SK-N-MC (cell line): ENCODE measurements around the gene NDUFB5.

ENCODE experiments used
- DNase-seq: peaks from one replicate; pipeline ENCODE4 v3.0.0-alpha.2; 2011; ENCODE audit warnings: low read depth, low spot score
- H3K27ac ChIP-seq: fragments of 200-600 bp; sonication (generic); 2 replicates; pipeline ENCODE4 v1.5.1; 2016; ENCODE audit warnings: mixed run types
- H3K36me3 ChIP-seq: fragments of 200-600 bp; sonication (generic); 2 replicates; pipeline ENCODE4 v1.6.1; 2017; ENCODE audit warnings: antibody characterized with exemption, low read length, mixed read lengths; ENCODE audit not compliant: insufficient read depth
- H3K4me3 ChIP-seq: fragments of 200-600 bp; sonication (generic); 2 replicates; pipeline ENCODE4 v1.5.1; 2016
- H3K9ac ChIP-seq: fragments of 200-600 bp; sonication (generic); 2 replicates; pipeline ENCODE4 v1.8.0; 2017; ENCODE audit warnings: mixed run types, mixed read lengths; ENCODE audit not compliant: insufficient read length
- H3K9me3 ChIP-seq: fragments of 200-600 bp; sonication (generic); 2 replicates; pipeline ENCODE4 v1.6.1; 2017; ENCODE audit warnings: low read depth, mild to moderate bottlenecking, antibody characterized with exemption, low read length, moderate library complexity, mixed read lengths
- EZH2 ChIP-seq: fragments of 200-600 bp; sonication (generic); IDR thresholded peaks from one replicate; pipeline ENCODE4 v1.6.1; 2017; ENCODE audit warnings: antibody characterized with exemption
- FOXP2 ChIP-seq: optimal IDR thresholded peaks from 2 replicates; pipeline ENCODE3; 2011; ENCODE audit warnings: mild to moderate bottlenecking, moderate library complexity; ENCODE audit not compliant: insufficient read depth; ENCODE audit errors: extremely low read length, control extremely low read depth
- POLR2AphosphoS5 ChIP-seq: IDR thresholded peaks from 2 replicates; pipeline ENCODE4 v1.6.1; 2012; ENCODE audit warnings: mild to moderate bottlenecking, low read depth, low read length, borderline replicate concordance

Gene NDUFB5

DNA sequence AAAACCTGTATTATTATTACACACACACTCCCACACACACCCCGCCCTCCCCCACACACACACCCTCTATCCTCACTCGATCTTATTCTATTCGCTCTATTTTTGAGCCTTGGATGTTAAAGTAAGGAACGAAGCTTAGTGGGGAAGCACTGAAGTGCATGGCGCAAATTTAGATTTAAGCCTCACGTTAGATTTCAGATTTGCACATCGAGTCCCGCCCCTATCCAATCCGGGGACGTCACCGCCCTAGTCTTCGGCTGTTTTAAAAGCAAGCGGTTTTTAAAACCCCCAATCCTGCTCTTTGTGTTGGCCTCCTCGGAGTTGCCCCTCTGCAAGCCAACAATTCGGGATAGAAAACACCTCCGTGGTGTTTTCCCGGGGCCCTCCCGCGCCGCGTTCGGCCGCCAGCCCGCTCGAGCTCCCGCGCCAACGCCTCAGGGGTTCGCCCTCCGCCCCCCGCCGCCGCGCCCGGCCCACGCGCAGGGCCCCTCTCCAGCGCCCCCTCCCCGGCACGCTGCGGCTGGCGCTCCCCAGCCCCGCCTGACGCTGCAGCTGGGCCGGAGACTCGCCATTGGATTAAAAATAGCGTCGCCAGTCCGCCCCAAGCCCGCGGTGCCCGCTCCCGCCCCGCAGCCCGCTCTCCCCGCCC lies 48.0 kb downstream of the NDUFB5 start, which contains the start of gene USP13:
Gene USP13, plus strand, starts transcription at position 594 of the 649 bp plus-strand sequence. CDS start 186 bp downstream, outside the sequence.
- peak within 1 kb of the TSS; percentile 95 for H3K27ac ChIP-seq
- H3K9ac ChIP-seq = peak within 1 kb of the TSS; percentile 89
- H3K9me3 ChIP-seq = no peaks in the 10 kb centered on the region
- peaks cover 9% of the 10 kb centered on the region for H3K36me3 ChIP-seq
- TF ChIP-seq EZH2 = no peak
- TF ChIP-seq POLR2AphosphoS5 = peak; percentile 92
- no peak for TF ChIP-seq FOXP2
- peak within 1 kb of the TSS; percentile 99 for H3K4me3 ChIP-seq
- peak; percentile 76 for DNase-seq

DNA sequence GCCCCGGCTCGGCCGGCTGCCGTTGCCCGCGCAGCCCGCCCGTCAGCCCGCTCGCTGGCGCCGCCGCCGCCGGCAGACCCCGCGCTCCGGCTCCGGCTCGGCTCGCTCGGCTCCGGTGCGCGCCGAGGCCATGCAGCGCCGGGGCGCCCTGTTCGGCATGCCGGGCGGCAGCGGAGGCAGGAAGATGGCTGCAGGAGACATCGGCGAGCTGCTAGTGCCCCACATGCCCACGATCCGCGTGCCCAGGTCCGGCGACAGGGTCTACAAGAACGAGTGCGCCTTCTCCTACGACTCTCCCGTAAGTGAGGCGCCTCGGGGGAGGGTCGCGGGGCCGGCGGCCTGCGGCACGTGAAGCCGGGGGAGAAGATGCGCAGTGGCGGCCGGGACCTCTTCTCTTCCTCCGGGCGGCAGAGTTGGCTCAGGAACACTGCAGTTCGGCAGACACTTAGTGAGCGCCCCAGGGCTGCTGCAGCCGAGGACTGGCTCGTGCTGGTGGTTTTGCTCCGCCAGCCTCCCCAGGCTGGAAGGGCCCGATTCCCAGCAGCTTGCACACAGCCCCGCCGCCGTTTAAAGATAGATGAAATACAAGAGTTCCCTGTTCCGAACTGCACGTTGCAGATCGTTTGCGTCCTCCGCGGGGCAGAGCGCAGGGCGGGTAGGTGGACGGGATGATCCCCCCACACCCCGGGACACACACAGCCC lies 48.7 kb downstream of the NDUFB5 start:
- H3K9ac ChIP-seq = peak overlapping the region; percentile 89
- peak; percentile 70 for TF ChIP-seq POLR2AphosphoS5
- TF ChIP-seq EZH2 = no peak
- peak overlapping the region; percentile 95 for H3K27ac ChIP-seq
- peaks cover 9% of the 10 kb centered on the region for H3K36me3 ChIP-seq
- no peak for DNase-seq
- no peaks in the 10 kb centered on the region for H3K9me3 ChIP-seq
- peak overlapping the region; percentile 99 for H3K4me3 ChIP-seq

DNA sequence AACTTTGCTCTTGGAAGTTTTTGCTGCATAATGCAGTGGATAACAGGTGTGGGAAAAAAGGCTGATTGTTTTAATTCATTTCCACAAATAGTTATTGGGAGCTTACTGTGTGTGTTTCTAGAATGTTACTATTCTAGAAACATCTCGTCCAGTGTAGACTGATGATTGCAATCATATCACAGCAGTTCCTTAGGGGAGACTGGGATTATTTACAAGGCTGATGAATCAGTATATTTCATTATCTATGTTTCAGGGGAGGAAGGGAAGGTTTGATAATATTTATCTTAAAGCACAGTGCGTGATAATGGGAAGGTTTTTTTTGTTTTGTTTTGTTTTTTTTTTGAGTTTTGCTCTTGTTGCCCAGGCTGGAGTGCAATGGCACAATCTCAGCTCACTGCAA lies 50.6 kb downstream of the NDUFB5 start:
- Histone ChIP-seq H3K4me3 (peak overlapping the region; percentile 99), H3K9me3 (no peaks in the 10 kb centered on the region), H3K9ac (no peak overlapping the region), H3K27ac (no peak overlapping the region), H3K36me3 (peaks cover 9% of the 10 kb centered on the region)
- DNase-seq = no peak
- no peak for TF ChIP-seq POLR2AphosphoS5
- TF ChIP-seq EZH2 = no peak
- no peak for TF ChIP-seq FOXP2

DNA sequence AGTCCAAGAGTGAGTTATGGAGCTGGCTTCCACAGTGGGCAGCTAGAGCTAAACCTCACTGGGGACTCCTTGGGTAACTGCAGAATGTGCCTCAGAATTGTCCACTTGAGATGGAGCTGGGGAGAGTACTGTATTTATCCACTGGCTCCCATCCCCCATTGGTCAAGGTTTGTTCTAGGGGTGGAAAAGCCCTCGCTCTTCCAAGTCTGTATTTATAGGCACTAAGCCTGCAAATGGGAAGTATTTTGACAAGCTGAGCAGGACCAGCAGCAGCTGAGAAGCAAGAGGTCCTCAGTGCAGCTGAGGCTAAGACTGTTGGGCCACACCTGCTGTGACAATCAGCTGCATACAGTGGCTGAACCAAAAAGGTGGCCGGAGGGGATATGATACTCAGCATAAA lies 54.0 kb downstream of the NDUFB5 start:
- no peaks in the 10 kb centered on the region for H3K9me3 ChIP-seq
- no peak overlapping the region for H3K9ac ChIP-seq
- TF ChIP-seq FOXP2 (no peak), EZH2 (no peak), POLR2AphosphoS5 (no peak)
- no peak overlapping the region for H3K4me3 ChIP-seq
- H3K27ac ChIP-seq = no peak overlapping the region
- H3K36me3 ChIP-seq = peaks cover 9% of the 10 kb centered on the region
- DNase-seq = no peak

DNA sequence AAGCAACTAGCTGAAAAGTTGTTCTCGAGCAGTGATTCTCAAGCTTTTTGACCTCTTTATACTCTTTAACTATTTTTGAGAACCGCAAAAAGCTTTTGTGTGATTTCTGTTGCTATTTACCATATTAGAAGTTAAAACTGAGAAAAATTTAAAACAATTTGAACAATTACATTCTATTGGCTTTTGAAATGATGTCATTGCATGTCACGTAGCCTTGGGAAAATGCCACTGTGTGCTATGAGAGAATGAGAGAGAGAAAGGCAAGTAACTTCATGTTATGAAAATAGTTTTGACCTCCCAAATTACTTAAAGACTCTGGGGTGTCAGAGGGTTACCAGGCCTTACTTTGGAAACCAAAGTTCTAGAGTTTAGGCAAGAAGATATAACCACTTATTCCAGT lies 56.3 kb downstream of the NDUFB5 start:
- no peak for DNase-seq
- peaks cover 6% of the 10 kb centered on the region for H3K36me3 ChIP-seq
- no peak overlapping the region for H3K27ac ChIP-seq
- H3K9ac ChIP-seq = peak overlapping the region; percentile 34
- no peaks in the 10 kb centered on the region for H3K9me3 ChIP-seq
- H3K4me3 ChIP-seq = no peak overlapping the region
- TF ChIP-seq FOXP2 = no peak
- no peak for TF ChIP-seq POLR2AphosphoS5
- TF ChIP-seq EZH2 = no peak

DNA sequence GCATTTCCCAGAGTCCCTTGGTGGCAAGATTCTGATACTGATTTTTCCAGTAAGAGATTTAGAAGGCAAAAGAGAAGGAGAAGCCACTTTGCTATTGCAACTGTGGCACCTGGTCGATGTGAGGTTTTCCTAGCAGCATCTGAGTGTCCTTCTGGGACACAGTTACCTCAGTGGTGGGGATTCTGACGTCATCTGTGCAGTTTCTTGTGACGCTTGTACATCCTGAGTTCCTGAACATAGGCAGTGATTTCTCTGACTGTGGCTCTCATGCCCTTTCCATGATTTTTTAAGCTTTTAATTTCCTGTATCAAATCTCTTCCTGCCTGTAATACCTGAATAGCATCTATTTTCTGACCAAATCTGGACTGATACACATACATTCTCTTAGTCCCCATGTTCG lies 57.2 kb downstream of the NDUFB5 start:
- no peak overlapping the region for H3K4me3 ChIP-seq
- no peak for TF ChIP-seq FOXP2
- no peak for TF ChIP-seq EZH2
- no peak for TF ChIP-seq POLR2AphosphoS5
- H3K9ac ChIP-seq = no peak overlapping the region
- no peaks in the 10 kb centered on the region for H3K9me3 ChIP-seq
- no peak overlapping the region for H3K27ac ChIP-seq
- H3K36me3 ChIP-seq = no peaks in the 10 kb centered on the region; the same call in 1 of the 2 replicates
- no peak for DNase-seq

DNA sequence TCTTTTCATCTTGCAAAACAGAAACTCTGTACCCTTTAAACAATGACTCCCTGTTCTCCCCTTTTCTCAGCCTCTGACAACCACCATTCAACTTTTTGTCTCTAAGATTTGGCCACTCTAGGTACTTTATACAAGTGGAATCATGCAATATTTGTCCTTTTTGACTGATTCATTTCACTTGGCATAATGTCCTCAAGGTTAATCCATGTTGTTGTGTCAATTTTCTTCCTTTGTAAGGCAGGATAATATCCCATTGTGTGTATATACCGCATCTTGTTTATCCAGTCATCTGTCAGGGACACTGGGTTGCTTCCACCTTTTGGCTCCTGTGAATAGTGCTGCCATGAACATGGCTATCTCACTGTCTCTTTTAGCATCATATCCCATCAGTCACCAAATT lies 58.5 kb downstream of the NDUFB5 start:
- no peaks in the 10 kb centered on the region for H3K9me3 ChIP-seq
- H3K9ac ChIP-seq = no peak overlapping the region
- no peak for DNase-seq
- H3K36me3 ChIP-seq = no peaks in the 10 kb centered on the region
- TF ChIP-seq FOXP2 (no peak), EZH2 (no peak), POLR2AphosphoS5 (no peak)
- no peak overlapping the region for H3K27ac ChIP-seq
- H3K4me3 ChIP-seq = no peak overlapping the region

DNA sequence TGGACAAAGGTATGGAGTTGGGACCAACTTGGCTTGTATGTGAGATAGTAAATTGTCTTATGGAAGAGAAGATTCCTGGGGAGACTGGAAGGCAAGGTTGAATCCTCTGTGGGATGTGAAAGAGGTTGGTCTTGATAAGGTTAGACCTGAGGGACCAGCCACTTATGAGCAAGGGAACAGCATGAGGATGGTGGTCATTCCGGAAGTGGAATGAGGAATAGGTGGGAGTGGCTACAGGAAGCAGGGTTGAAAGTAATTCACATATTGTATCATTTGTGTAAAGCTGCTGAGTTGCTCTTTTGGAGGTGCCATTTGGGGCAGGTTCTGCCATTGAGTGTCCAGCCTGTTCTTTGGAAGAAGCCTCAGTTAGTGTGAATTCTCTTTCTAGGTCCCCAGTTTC lies 61.4 kb downstream of the NDUFB5 start:
- TF ChIP-seq POLR2AphosphoS5 = no peak
- TF ChIP-seq FOXP2 = no peak
- no peak for TF ChIP-seq EZH2
- Histone ChIP-seq H3K4me3 (no peak overlapping the region), H3K9ac (no peak overlapping the region), H3K27ac (no peak overlapping the region), H3K9me3 (no peaks in the 10 kb centered on the region), H3K36me3 (no peaks in the 10 kb centered on the region)
- DNase-seq = no peak

DNA sequence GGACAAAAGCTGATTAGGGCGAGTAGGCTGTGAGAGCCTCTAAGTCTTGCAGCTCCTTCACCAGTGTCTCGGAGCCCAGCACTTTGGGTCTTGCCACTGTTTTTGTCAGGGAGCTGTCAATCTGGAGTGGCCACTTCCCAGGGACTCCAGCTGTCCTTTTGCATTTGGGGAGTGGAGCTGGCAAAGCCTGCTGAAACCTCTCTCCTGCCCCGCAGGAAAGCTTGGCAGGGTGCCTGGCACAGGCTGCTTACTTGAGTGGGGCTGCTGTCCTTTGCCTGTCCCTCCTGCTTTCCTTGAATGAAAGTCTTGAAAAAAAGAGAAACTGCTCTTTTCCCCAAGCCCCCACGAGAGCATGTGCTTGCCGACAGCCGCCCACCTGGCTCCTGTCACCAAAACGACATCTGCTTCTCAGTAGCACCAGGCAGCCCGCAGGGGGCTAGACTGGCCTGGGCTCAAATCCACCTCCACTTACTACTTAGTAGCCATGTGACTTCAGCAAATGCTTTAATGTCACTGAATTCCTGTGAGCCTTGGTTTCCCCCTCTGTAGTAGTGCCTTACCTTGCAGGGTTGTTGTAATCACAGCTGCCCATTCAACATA lies 61.9 kb downstream of the NDUFB5 start:
- no peaks in the 10 kb centered on the region for H3K36me3 ChIP-seq
- no peak for TF ChIP-seq FOXP2
- TF ChIP-seq POLR2AphosphoS5 = no peak
- TF ChIP-seq EZH2 = no peak
- no peak overlapping the region for H3K27ac ChIP-seq
- no peak overlapping the region for H3K4me3 ChIP-seq
- H3K9ac ChIP-seq = no peak overlapping the region
- DNase-seq = no peak
- H3K9me3 ChIP-seq = no peaks in the 10 kb centered on the region
